Parathyroid adenoma (tissue), 2 donors: Measurements from ENCODE around the gene TM4SF20.

Experiments
- H2AFZ ChIP-seq: fragments of 300-600 bp; sonication (generic); one replicate; pipeline ENCODE4 v1.7.0; 2017; ENCODE audit warnings: antibody characterized with exemption, mild to moderate bottlenecking
- H3K27ac ChIP-seq: fragments of 300-600 bp; sonication (generic); one replicate; pipeline ENCODE4 v1.7.0; 2017
- H3K27me3 ChIP-seq: fragments of 300-600 bp; sonication (generic); one replicate; pipeline ENCODE4 v1.7.0; 2017; ENCODE audit warnings: low read length; ENCODE audit not compliant: control insufficient read depth, insufficient read depth
- H3K36me3 ChIP-seq: fragments of 300-600 bp; sonication (generic); one replicate; pipeline ENCODE4 v1.7.0; 2017; ENCODE audit warnings: low read length; ENCODE audit not compliant: control insufficient read depth, insufficient read depth
- H3K4me1 ChIP-seq: fragments of 300-600 bp; sonication (generic); one replicate; pipeline ENCODE4 v1.7.0; 2017; ENCODE audit warnings: control low read depth
- H3K4me2 ChIP-seq: fragments of 300-600 bp; sonication (generic); one replicate; pipeline ENCODE4 v1.7.0; 2017; ENCODE audit warnings: low read length
- H3K4me3 ChIP-seq: fragments of 300-600 bp; sonication (generic); one replicate; pipeline ENCODE4 v1.7.0; 2017; ENCODE audit warnings: low read depth, low read length
- H3K79me2 ChIP-seq: fragments of 300-600 bp; sonication (generic); one replicate; pipeline ENCODE4 v1.7.0; 2017; ENCODE audit warnings: control low read depth
- H3K9ac ChIP-seq: fragments of 300-600 bp; sonication (generic); one replicate; pipeline ENCODE4 v1.7.0; 2017; ENCODE audit warnings: mild to moderate bottlenecking
- H3K9me3 ChIP-seq: fragments of 300-600 bp; sonication (generic); one replicate; pipeline ENCODE4 v1.7.0; 2017; ENCODE audit warnings: low read length; ENCODE audit not compliant: control insufficient read depth
- TF ChIP-seq, protein P1 (sequence below): fragments of 300-600 bp; sonication (generic); IDR thresholded peaks from one replicate; pipeline ENCODE4 v1.7.0; 2017; ENCODE audit warnings: antibody characterized with exemption, mild to moderate bottlenecking
- donor health status: primary hyperparathyroidism.

TM4SF20 gene

GRCh38 chr2:227337442-227337841 is 41.7 kb downstream of the TM4SF20 start:
- Histone ChIP-seq H3K36me3 (no peaks in the 10 kb centered on the region), H3K27ac (no peak overlapping the region), H3K27me3 (no peaks in the 10 kb centered on the region), H3K4me2 (no peak overlapping the region), H3K4me3 (no peak overlapping the region), H2AFZ (no peak overlapping the region), H3K4me1 (no peaks in the 10 kb centered on the region), H3K9me3 (no peaks in the 10 kb centered on the region), H3K79me2 (no peaks in the 10 kb centered on the region), H3K9ac (no peak overlapping the region)
- TF ChIP-seq, protein P1, sequence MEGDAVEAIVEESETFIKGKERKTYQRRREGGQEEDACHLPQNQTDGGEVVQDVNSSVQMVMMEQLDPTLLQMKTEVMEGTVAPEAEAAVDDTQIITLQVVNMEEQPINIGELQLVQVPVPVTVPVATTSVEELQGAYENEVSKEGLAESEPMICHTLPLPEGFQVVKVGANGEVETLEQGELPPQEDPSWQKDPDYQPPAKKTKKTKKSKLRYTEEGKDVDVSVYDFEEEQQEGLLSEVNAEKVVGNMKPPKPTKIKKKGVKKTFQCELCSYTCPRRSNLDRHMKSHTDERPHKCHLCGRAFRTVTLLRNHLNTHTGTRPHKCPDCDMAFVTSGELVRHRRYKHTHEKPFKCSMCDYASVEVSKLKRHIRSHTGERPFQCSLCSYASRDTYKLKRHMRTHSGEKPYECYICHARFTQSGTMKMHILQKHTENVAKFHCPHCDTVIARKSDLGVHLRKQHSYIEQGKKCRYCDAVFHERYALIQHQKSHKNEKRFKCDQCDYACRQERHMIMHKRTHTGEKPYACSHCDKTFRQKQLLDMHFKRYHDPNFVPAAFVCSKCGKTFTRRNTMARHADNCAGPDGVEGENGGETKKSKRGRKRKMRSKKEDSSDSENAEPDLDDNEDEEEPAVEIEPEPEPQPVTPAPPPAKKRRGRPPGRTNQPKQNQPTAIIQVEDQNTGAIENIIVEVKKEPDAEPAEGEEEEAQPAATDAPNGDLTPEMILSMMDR: no peak

DNA sequence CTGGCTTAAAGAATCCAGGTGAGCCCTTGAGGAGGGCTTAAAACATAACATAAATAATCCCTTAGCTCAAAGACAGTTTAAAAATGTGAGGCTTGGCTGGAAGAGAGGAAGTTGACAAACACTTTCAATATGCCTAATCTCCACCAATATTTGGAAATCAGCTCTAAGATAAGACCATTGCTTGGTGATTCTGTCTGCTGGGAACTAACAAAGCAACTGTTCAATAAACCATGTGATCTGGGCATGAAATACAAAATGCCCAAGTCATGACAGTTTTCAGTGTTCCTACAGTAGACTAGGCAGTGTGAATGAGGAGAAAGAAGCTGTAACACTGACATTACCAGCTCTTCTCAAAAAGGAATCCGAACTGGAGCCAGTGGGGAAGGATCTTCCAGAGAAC is 43.4 kb downstream of the TM4SF20 start:
- Histone ChIP-seq H3K27me3 (no peaks in the 10 kb centered on the region), H2AFZ (no peak overlapping the region), H3K79me2 (no peaks in the 10 kb centered on the region), H3K4me3 (no peak overlapping the region), H3K27ac (no peak overlapping the region), H3K4me1 (no peaks in the 10 kb centered on the region), H3K36me3 (no peaks in the 10 kb centered on the region), H3K4me2 (no peak overlapping the region), H3K9me3 (no peaks in the 10 kb centered on the region), H3K9ac (no peak overlapping the region)
- TF ChIP-seq, protein P1: no peak

DNA sequence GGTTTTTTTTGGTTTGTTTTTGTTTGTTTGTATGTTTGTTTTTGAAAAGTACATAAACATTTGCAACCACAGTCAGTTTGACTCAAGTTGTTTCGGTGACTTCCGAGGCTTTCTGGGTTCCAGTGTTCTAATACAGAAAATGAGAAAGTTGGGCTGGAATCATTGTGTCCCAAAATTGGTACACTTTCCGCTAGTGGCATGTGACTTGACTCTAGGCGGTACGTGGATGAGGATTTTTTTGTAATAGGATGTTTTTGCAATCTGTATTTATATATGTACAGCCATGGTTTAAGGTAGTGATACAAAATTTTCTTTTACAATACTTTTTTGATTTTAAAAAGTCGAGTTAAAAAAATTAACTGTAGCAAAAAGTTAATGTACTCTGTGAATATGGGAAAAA is 52.3 kb downstream of the TM4SF20 start:
- Histone ChIP-seq H3K27ac (no peak overlapping the region), H3K4me3 (peak overlapping the region; percentile 95)

DNA sequence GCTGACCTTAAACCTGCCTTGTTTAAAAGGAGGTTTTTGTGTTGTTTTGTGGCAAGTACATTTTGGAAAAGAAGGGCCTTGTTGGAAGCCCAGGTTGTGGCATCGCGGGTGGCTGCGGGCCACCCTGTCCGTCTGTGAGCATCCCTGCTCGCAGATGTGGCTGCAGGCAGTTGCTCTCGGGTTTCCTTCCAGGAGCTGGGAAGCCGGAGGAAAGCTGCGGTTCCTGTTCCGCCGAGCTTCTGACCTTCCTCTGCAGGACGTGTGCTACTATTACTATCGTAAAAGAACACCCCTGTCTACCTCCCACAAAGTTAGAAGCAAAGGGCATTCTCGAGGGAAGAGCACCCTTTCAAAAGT is 53.3 kb downstream of the TM4SF20 start:
- TF ChIP-seq, protein P1: no peak
- Histone ChIP-seq H3K79me2 (peaks cover 23% of the 10 kb centered on the region), H3K4me1 (peaks cover 8% of the 10 kb centered on the region), H3K27ac (peak overlapping the region; percentile 79), H3K4me3 (peak overlapping the region; percentile 95), H3K4me2 (peak overlapping the region; percentile 42), H3K9ac (peak overlapping the region; percentile 79), H3K9me3 (no peaks in the 10 kb centered on the region), H2AFZ (peak overlapping the region; percentile 98), H3K27me3 (no peaks in the 10 kb centered on the region), H3K36me3 (no peaks in the 10 kb centered on the region)

More for the DNA sequence above, 52.3 kb downstream of the TM4SF20 start:
- no peak overlapping the region for H3K4me2 ChIP-seq
- H3K9me3 ChIP-seq: no peaks in the 10 kb centered on the region
- TF ChIP-seq, protein P1: no peak
- H3K36me3 ChIP-seq: no peaks in the 10 kb centered on the region
- peaks cover 23% of the 10 kb centered on the region for H3K79me2 ChIP-seq
- peaks cover 8% of the 10 kb centered on the region for H3K4me1 ChIP-seq
- H2AFZ ChIP-seq: no peak overlapping the region
- H3K27me3 ChIP-seq: no peaks in the 10 kb centered on the region
- no peak overlapping the region for H3K9ac ChIP-seq

GRCh38 chr2:227324995-227325838 is 53.9 kb downstream of the TM4SF20 start, which contains the start of gene MFF:
Gene MFF, plus strand, starts transcription at chr2:227325251. Its CDS starts 5,415 bp downstream, at chr2:227330666.
- TF ChIP-seq, protein P1: peak; percentile 33
- Histone ChIP-seq H3K79me2 (peaks cover 23% of the 10 kb centered on the region), H3K9ac (peak within 1 kb of the TSS; percentile 79), H3K4me3 (peak within 1 kb of the TSS; percentile 95), H3K27ac (peak within 1 kb of the TSS; percentile 79), H3K36me3 (no peaks in the 10 kb centered on the region), H3K4me2 (peak within 1 kb of the TSS; percentile 42), H3K4me1 (peaks cover 8% of the 10 kb centered on the region), H3K9me3 (no peaks in the 10 kb centered on the region), H2AFZ (peak within 1 kb of the TSS; percentile 98), H3K27me3 (no peaks in the 10 kb centered on the region)
